ENCODE results near the gene IGF1R.

The IGF1R gene

GRCh38 chr15:98970799-98971198, 322.5 kb downstream of the IGF1R start:
- no peak overlapping the region for H3K4me3 ChIP-seq (ENCODE audit: low read length)
- no peaks in the 10 kb centered on the region for H4K20me1 ChIP-seq (ENCODE audit: insufficient read depth, low read length)
- H3K9me3 ChIP-seq (ENCODE audit: insufficient read depth, low read length): no peaks in the 10 kb centered on the region
- no peak overlapping the region for H3K27ac ChIP-seq (ENCODE audit: low read length)
- H3K79me2 ChIP-seq (ENCODE audit: low read length): no peaks in the 10 kb centered on the region
- H3K27me3 ChIP-seq (ENCODE audit: low read depth, low read length): no peaks in the 10 kb centered on the region
- H3K4me2 ChIP-seq (ENCODE audit: low read length): no peak overlapping the region
- H2AFZ ChIP-seq (ENCODE audit: low read depth, low read length): no peak overlapping the region
- no peaks in the 10 kb centered on the region for H3K36me3 ChIP-seq (replicated peaks; ENCODE audit: low read depth, low read length)
- H3K9ac ChIP-seq (ENCODE audit: low read length): no peak overlapping the region
- no peaks in the 10 kb centered on the region for H3K4me1 ChIP-seq (ENCODE audit: low read length)
- TF ChIP-seq EZH2phosphoT487 (IDR thresholded peaks at IDR 0.05; ENCODE audit: low read depth) (no peak), CTCF (IDR thresholded peaks at IDR 0.05; ENCODE audit: low read depth, low read length) (no peak)

- TF ChIP-seq EZH2phosphoT487 (IDR thresholded peaks at IDR 0.05; ENCODE audit: low read depth) (no peak), CTCF (IDR thresholded peaks at IDR 0.05; ENCODE audit: low read depth, low read length) (no peak)
- Histone ChIP-seq H3K79me2 (ENCODE audit: low read length) (no peaks in the 10 kb centered on the region), H3K27ac (ENCODE audit: low read length) (no peak overlapping the region), H2AFZ (ENCODE audit: low read depth, low read length) (no peak overlapping the region), H4K20me1 (ENCODE audit: insufficient read depth, low read length) (no peaks in the 10 kb centered on the region), H3K4me2 (ENCODE audit: low read length) (no peak overlapping the region), H3K9ac (ENCODE audit: low read length) (no peak overlapping the region), H3K36me3 (replicated peaks; ENCODE audit: low read depth, low read length) (no peaks in the 10 kb centered on the region), H3K9me3 (ENCODE audit: insufficient read depth, low read length) (no peaks in the 10 kb centered on the region), H3K4me1 (ENCODE audit: low read length) (no peaks in the 10 kb centered on the region), H3K4me3 (ENCODE audit: low read length) (no peak overlapping the region), H3K27me3 (ENCODE audit: low read depth, low read length) (no peaks in the 10 kb centered on the region)
Measured at GRCh38 chr15:98976500-98976899, 328.2 kb downstream of the IGF1R start.

- H3K27me3 ChIP-seq (ENCODE audit: low read depth, low read length): no peaks in the 10 kb centered on the region
- H3K4me3 ChIP-seq (ENCODE audit: low read length): no peak overlapping the region
- no peak overlapping the region for H3K9ac ChIP-seq (ENCODE audit: low read length)
- no peak for TF ChIP-seq EZH2phosphoT487 (IDR thresholded peaks at IDR 0.05; ENCODE audit: low read depth)
- no peak for TF ChIP-seq CTCF (IDR thresholded peaks at IDR 0.05; ENCODE audit: low read depth, low read length)
- H3K9me3 ChIP-seq (ENCODE audit: insufficient read depth, low read length): no peaks in the 10 kb centered on the region
- H3K4me2 ChIP-seq (ENCODE audit: low read length): no peak overlapping the region
- no peaks in the 10 kb centered on the region for H3K36me3 ChIP-seq (replicated peaks; ENCODE audit: low read depth, low read length)
- no peak overlapping the region for H3K27ac ChIP-seq (ENCODE audit: low read length)
- H2AFZ ChIP-seq (ENCODE audit: low read depth, low read length): no peak overlapping the region
- H3K79me2 ChIP-seq (ENCODE audit: low read length): no peaks in the 10 kb centered on the region
- H3K4me1 ChIP-seq (ENCODE audit: low read length): no peaks in the 10 kb centered on the region
- H4K20me1 ChIP-seq (ENCODE audit: insufficient read depth, low read length): no peaks in the 10 kb centered on the region
Measured at GRCh38 chr15:98977441-98977840, 329.1 kb downstream of the IGF1R start.

GRCh38 chr15:98978153-98978552, 329.8 kb downstream of the IGF1R start:
- TF ChIP-seq EZH2phosphoT487 (IDR thresholded peaks at IDR 0.05; ENCODE audit: low read depth) (no peak), CTCF (IDR thresholded peaks at IDR 0.05; ENCODE audit: low read depth, low read length) (no peak)
- no peak overlapping the region for H3K4me2 ChIP-seq (ENCODE audit: low read length)
- H4K20me1 ChIP-seq (ENCODE audit: insufficient read depth, low read length): no peaks in the 10 kb centered on the region
- H3K9me3 ChIP-seq (ENCODE audit: insufficient read depth, low read length): no peaks in the 10 kb centered on the region
- no peaks in the 10 kb centered on the region for H3K79me2 ChIP-seq (ENCODE audit: low read length)
- no peak overlapping the region for H3K27ac ChIP-seq (ENCODE audit: low read length)
- no peak overlapping the region for H3K9ac ChIP-seq (ENCODE audit: low read length)
- no peak overlapping the region for H2AFZ ChIP-seq (ENCODE audit: low read depth, low read length)
- no peaks in the 10 kb centered on the region for H3K27me3 ChIP-seq (ENCODE audit: low read depth, low read length)
- no peak overlapping the region for H3K4me3 ChIP-seq (ENCODE audit: low read length)
- H3K36me3 ChIP-seq (replicated peaks; ENCODE audit: low read depth, low read length): no peaks in the 10 kb centered on the region
- no peaks in the 10 kb centered on the region for H3K4me1 ChIP-seq (ENCODE audit: low read length)
